ENCODE measurements around the gene WAS. TPM values are rescaled to one million over a fixed set of nuclear protein-coding genes. Genes with fewer than 3 reads are reported as not detected.

The WAS gene
- total RNA-seq, 4 donors from 2014 or later = 0.68 to 5.2 (median 3.5) TPM

- TF ChIP-seq EP300 (IDR thresholded peaks at IDR 0.05) = no peak
- TF ChIP-seq CTCF (IDR thresholded peaks at IDR 0.05) = no peak
- TF ChIP-seq POLR2AphosphoS5 (IDR thresholded peaks at IDR 0.05) = no peak
- no peak for TF ChIP-seq POLR2A (IDR thresholded peaks at IDR 0.05)
- H3K36me3 ChIP-seq = no peaks in the 10 kb centered on the region
- no peak overlapping the region for H3K27ac ChIP-seq
- WGBS = 72% methylated on average over 4 of the region's 4 CpGs
- no peak for DNase-seq (ENCODE audit: low spot score in 2 of 2)
- H3K4me3 ChIP-seq = no peak overlapping the region
- H3K4me1 ChIP-seq = no peaks in the 10 kb centered on the region
- H3K9me3 ChIP-seq = no peaks in the 10 kb centered on the region
- no peaks in the 10 kb centered on the region for H3K27me3 ChIP-seq
Observed at GRCh38 chrX:48715876-48716502, 32.4 kb downstream of the WAS start.

- no peaks in the 10 kb centered on the region for H3K27me3 ChIP-seq
- TF ChIP-seq POLR2AphosphoS5 (IDR thresholded peaks at IDR 0.05) (no peak), CTCF (IDR thresholded peaks at IDR 0.05) (no peak), EP300 (IDR thresholded peaks at IDR 0.05) (no peak)
- H3K4me1 ChIP-seq = no peaks in the 10 kb centered on the region
- H3K36me3 ChIP-seq = no peaks in the 10 kb centered on the region
- 73% methylated on average over 2 of the region's 2 CpGs for WGBS
- no peak overlapping the region for H3K4me3 ChIP-seq
- no peak overlapping the region for H3K27ac ChIP-seq
- no peak for DNase-seq (ENCODE audit: low spot score in 2 of 2)
- no peaks in the 10 kb centered on the region for H3K9me3 ChIP-seq
Observed at GRCh38 chrX:48719958-48720357, 36.4 kb downstream of the WAS start.

DNA sequence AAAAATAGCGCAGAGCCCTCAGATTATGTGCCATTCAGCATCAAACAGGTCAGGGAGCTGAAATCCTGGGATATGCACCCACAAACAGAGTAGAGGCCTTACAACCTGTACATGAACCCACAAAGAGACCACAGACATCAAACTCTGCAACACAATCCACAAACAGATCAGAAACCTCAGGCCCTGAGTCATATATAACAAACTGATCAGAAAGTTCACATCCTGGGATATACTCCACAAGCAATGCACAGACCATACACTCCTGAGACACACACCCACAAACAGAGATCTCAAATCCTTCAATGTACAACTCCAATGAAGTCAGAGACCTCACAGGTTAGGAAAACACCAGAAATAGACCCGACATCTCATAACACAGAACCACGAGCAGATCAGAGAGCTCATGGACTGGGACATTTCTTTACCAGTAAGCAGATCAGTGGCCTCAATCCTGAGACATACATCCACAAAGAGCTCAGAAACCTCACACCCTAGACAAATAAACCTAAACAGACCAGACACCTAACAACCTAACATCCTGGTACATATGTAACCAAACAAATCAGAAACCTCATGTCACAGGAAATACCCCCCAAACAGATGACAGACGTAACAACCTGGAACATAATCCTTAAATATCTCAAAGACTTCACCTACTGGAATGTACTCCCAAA, 37.1 kb downstream of the WAS start:
- WGBS = 54% methylated on average over 4 of the region's 4 CpGs

DNA sequence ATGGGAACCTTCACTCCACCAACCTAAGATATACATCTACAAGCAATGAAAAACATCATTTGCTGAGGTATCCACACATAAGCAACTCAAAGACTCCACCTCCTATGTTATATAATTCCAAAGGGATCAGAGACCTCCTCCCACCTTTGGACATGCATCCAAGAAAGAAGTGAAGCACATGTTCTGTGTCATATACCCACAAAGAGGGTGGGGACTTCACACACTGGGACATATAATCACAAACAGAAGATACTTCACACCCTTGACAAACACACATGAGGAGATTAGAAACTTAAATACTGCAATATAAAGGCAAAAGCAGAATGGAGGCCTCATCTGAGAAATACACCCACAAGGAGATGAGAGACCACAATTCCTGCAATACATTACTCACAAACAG, 38.3 kb downstream of the WAS start:
- Histone ChIP-seq H3K9me3 (no peaks in the 10 kb centered on the region), H3K36me3 (no peaks in the 10 kb centered on the region), H3K4me3 (no peak overlapping the region), H3K27me3 (no peaks in the 10 kb centered on the region), H3K4me1 (no peaks in the 10 kb centered on the region), H3K27ac (no peak overlapping the region)
- no peak for DNase-seq (ENCODE audit: low spot score in 2 of 2)
- no peak for TF ChIP-seq POLR2A (IDR thresholded peaks at IDR 0.05)
- TF ChIP-seq CTCF (IDR thresholded peaks at IDR 0.05) = no peak
- no peak for TF ChIP-seq EP300 (IDR thresholded peaks at IDR 0.05)
- TF ChIP-seq POLR2AphosphoS5 (IDR thresholded peaks at IDR 0.05) = no peak

More for the DNA sequence above, 37.1 kb downstream of the WAS start:
- no peak for DNase-seq (ENCODE audit: low spot score in 2 of 2)
- Histone ChIP-seq H3K9me3 (no peaks in the 10 kb centered on the region), H3K27me3 (no peaks in the 10 kb centered on the region), H3K4me3 (no peak overlapping the region), H3K36me3 (no peaks in the 10 kb centered on the region), H3K27ac (no peak overlapping the region), H3K4me1 (no peaks in the 10 kb centered on the region)
- no peak for TF ChIP-seq CTCF (IDR thresholded peaks at IDR 0.05)
- TF ChIP-seq POLR2AphosphoS5 (IDR thresholded peaks at IDR 0.05) = no peak
- TF ChIP-seq POLR2A (IDR thresholded peaks at IDR 0.05) = no peak
- TF ChIP-seq EP300 (IDR thresholded peaks at IDR 0.05) = no peak

- DNase-seq (ENCODE audit: low spot score in 2 of 2) = no peak
- 89% methylated on average over 2 of the region's 2 CpGs for WGBS
- H3K27ac ChIP-seq = no peak overlapping the region
Observed at GRCh38 chrX:48726596-48726995, 43.0 kb downstream of the WAS start.

More at GRCh38 chrX:48726596-48726995, 43.0 kb downstream of the WAS start:
- H3K36me3 ChIP-seq = no peaks in the 10 kb centered on the region
- no peaks in the 10 kb centered on the region for H3K9me3 ChIP-seq
- H3K4me1 ChIP-seq = no peaks in the 10 kb centered on the region
- TF ChIP-seq POLR2AphosphoS5 (IDR thresholded peaks at IDR 0.05) = no peak
- no peak for TF ChIP-seq CTCF (IDR thresholded peaks at IDR 0.05)
- no peak overlapping the region for H3K4me3 ChIP-seq
- no peaks in the 10 kb centered on the region for H3K27me3 ChIP-seq
